Bronchial epithelial cell (primary cell): ENCODE data around the gene UBAC2. TPM values are rescaled to one million over a fixed set of nuclear protein-coding genes. Genes with fewer than 3 reads are reported as not detected.
"Not testable (repeated sequence)": the region's sequence is repeated elsewhere in the genome, so short reads cannot be mapped to it uniquely, and the experiment has no call there.

Source experiments
- DNase-seq: peaks from one replicate; pipeline ENCODE4 v3.0.0-alpha.2; 2010; ENCODE audit warnings: low read depth
- FAIRE-seq: peaks from 2 replicates; lab custom pipeline; 2011; peaks lifted over from hg19 to GRCh38; lab: Jason Lieb, UNC
- H3K27me3 ChIP-seq: 2 replicates; pipeline ENCODE4 v1.5.1; 2011; ENCODE audit warnings: low read length; ENCODE audit not compliant: control insufficient read depth, insufficient read depth
- H3K36me3 ChIP-seq: 2 replicates; pipeline ENCODE4 v1.5.1; 2011; ENCODE audit warnings: low read length; ENCODE audit not compliant: control insufficient read depth, insufficient read depth
- H3K4me3 ChIP-seq: 2 replicates; pipeline ENCODE4 v1.5.1; 2011; ENCODE audit warnings: mild to moderate bottlenecking, low read depth, low read length, control low read depth
- total RNA-seq: library from RNA; depleted of rRNA; stranded (reverse); fragments of >200 nt; gene quantifications from 2 replicates; pipeline ENCODE4 v1.2.1, GENCODE V29; 2014
- TF ChIP-seq, protein P1 (sequence below): IDR thresholded peaks from 2 replicates; pipeline ENCODE4 v1.5.1; 2011; ENCODE audit warnings: mild to moderate bottlenecking, moderate library complexity, low read length, control low read depth, inconsistent platforms; ENCODE audit not compliant: insufficient read depth, severe bottlenecking

The UBAC2 gene
- total RNA-seq, 1 donor from 2014 or later = 40.0 TPM

DNA sequence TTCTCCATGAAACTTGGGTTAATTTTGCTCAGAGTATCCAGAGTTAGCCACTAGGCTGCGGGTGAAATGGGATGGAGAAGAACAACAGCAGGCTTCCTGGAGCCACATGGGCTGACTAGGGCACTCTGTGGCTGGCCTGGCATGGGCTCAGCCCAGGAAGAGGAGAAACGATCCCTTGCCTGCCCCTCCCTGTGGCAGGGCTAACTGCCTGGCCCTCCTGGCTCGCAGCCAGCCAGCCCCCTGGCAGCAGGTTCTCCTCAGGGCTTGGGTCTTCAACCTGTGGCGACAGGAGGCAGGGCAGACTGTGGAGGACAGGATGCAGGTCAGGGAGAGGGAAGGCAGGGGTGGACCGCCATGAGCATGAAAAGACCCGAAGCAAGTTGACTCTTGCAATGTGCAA, 185.3 kb downstream of the UBAC2 start:
- no peak for FAIRE-seq
- H3K4me3 ChIP-seq = no peak overlapping the region

DNA sequence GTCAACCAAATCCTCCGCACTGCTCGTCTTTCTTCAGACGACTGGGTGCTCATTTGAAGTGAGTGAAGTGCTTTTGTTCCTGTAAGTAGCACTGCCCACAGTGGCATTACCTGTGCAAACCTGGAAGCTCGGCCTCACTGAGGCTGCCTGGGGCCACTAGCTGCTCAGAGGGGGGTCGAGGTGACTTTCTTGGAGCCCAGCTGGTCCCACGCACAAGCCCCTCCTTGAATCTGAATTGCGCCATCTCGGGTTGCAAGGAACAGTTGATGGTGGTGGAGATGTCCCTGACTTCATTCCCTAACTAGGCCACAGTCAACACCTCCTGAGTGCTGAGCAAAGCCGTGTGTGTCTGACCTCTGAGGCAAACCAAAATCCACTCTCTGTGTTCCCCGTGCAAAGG, 185.8 kb downstream of the UBAC2 start:
- DNase-seq (no peak), FAIRE-seq (no peak)
- Histone ChIP-seq H3K27me3 (no peaks in the 10 kb centered on the region), H3K4me3 (no peak overlapping the region), H3K36me3 (peaks cover 5% of the 10 kb centered on the region)
- TF ChIP-seq, protein P1, sequence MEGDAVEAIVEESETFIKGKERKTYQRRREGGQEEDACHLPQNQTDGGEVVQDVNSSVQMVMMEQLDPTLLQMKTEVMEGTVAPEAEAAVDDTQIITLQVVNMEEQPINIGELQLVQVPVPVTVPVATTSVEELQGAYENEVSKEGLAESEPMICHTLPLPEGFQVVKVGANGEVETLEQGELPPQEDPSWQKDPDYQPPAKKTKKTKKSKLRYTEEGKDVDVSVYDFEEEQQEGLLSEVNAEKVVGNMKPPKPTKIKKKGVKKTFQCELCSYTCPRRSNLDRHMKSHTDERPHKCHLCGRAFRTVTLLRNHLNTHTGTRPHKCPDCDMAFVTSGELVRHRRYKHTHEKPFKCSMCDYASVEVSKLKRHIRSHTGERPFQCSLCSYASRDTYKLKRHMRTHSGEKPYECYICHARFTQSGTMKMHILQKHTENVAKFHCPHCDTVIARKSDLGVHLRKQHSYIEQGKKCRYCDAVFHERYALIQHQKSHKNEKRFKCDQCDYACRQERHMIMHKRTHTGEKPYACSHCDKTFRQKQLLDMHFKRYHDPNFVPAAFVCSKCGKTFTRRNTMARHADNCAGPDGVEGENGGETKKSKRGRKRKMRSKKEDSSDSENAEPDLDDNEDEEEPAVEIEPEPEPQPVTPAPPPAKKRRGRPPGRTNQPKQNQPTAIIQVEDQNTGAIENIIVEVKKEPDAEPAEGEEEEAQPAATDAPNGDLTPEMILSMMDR = no peak

More for the DNA sequence above, 185.3 kb downstream of the UBAC2 start:
- TF ChIP-seq, protein P1 = no peak
- Histone ChIP-seq H3K27me3 (no peaks in the 10 kb centered on the region), H3K36me3 (peaks cover 5% of the 10 kb centered on the region)
- no peak for DNase-seq

DNA sequence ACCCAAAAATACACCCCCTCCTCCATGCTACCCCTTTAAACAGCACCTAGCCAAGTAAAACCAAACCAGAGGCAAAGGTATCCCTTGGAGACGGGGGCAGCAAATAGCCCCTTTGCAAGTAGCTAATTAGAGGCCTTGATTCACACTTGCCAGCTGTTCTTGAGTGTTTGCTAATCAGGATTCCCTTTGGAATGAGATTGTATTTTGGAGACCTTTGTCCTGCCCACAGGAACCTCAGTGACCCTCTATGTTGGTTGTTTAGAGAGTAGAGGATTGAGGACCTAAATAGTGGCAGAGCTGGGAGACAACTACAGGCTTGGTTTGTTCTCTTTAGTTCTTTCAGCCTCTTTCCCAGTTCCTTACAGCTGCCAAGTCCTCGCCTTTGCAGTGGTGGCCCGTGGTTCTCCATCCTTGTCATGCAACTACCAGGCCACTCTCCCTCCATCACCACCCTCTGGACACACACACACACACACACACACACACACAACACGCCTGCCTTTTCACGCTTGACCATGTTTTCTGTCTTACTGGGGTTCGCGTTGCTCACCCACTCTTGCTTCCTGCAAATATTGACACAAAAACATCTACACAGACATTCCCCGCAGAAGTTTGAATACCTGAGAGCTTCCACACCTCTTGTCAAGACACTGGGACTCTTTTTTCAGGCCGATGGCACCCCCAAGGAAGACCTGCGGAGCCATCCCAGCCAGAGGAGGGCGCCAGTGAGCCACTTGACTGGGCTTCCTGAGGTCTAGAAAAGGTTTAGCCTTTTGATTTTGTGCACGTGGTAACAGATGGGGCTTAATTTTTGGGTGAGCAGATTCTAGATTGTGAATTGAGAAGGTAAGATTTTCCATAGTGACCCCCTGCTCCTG, 186.5 kb downstream of the UBAC2 start:
- peaks cover 5% of the 10 kb centered on the region for H3K36me3 ChIP-seq
- TF ChIP-seq, protein P1 = peak; percentile 61
- FAIRE-seq (no peak), DNase-seq (peak; percentile 8)
- no peak overlapping the region for H3K4me3 ChIP-seq
- no peaks in the 10 kb centered on the region for H3K27me3 ChIP-seq

DNA sequence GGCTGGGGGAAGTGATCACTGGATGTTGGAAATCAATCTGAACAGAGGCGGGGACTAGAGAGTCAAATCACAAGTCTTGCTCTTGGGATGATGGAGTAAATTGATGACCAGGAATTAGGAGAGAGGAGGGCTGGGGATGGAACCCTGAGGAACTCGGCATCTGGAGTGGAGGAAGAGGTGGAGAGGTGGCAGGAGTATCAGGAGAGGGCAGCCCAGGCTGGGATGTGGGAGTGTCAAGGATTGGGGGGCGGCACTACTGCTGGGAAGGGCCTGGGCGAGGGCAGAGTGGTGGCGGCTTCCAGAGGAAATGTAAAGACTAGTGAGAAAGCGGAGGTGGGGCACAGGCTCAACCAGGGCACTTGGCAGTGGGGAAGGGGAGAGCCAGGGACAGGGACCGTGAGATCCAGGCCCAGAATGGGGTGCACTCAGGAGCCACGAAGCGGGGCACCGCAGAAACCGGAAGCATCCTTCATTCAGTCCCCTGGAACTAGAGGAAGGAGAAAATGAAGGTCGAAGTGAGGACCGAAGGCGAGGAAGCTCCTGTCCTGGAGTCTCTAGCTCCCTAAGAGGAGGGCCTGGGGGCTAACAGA, 187.8 kb downstream of the UBAC2 start:
- H3K36me3 ChIP-seq = peaks cover 5% of the 10 kb centered on the region
- FAIRE-seq (no peak), DNase-seq (no peak)
- TF ChIP-seq, protein P1 = no peak
- H3K4me3 ChIP-seq = no peak overlapping the region
- no peaks in the 10 kb centered on the region for H3K27me3 ChIP-seq

DNA sequence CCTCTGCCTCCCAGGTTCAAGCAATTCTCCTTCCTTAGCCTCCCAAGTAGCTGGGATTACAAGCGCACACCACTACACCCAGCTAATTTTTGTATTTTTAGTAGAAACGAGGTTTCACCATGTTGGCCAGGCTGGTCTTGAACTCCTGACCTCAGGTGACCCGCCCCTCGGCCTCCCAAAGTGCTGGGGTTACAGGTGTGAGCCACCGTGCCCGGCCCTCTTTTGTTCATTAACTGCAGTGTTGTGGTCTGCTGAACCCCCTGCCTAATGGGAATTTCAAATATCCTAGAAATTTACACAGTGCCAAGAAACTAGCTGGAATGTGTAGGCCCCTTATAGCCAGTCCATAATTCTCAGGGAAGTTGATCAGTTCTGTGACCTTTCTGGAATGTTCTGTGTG, 188.4 kb downstream of the UBAC2 start:
- not testable (repeated sequence) for FAIRE-seq, DNase-seq, H3K4me3 ChIP-seq

DNA sequence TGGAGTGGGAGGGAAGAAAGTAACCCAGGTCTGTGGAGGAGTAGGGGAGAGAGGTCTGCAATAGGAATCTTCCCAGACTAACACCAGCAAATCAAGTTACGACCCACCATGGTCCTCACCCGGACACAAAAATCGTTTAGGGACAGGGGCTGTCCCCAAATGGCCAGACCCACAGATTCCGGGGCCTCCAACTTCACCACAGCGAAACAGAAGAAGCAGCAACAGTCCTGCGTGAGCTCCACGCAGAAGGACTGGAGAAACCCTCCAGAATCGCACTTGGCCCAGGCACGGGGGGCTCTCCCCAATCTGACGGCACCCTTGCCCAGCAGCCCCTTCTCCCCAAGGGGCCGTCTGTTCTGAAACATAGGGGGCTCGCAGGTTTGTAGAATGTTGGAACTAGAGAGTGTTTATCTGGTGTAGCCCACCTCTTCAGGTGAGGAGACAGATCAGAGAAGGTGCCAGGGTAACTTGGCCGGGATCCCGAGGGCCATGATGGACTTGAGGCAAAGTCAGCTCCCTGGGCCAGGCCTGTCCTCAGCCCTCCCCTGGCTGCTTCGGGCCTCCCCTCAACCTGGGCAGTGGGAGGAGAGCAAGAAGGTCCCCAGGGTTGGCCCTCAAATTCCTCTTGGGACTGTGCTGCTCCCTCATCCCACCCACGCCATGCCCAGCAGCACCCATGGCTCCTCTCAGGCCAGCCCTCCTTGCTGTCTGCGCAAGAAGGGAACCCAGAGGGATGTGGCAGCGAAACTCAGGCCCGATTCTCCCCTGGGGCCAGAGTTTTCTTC, 189.1 kb downstream of the UBAC2 start:
- TF ChIP-seq, protein P1 = no peak
- FAIRE-seq = no peak
- H3K4me3 ChIP-seq = no peak overlapping the region
- DNase-seq = no peak
- no peaks in the 10 kb centered on the region for H3K27me3 ChIP-seq
- peaks cover 5% of the 10 kb centered on the region for H3K36me3 ChIP-seq

More for the DNA sequence above, 188.4 kb downstream of the UBAC2 start:
- H3K27me3 ChIP-seq, H3K36me3 ChIP-seq: not testable (repeated sequence)
